NCI-H526 (cell line): ENCODE measurements around the gene SCRG1.

Experiments
- DNase-seq, 2 experiments: peaks; one replicate each; lab custom pipeline; 2025; lab: John Stamatoyannopoulos, UW

The SCRG1 gene

GRCh38 chr4:173411106-173411693, 12.3 kb upstream of the SCRG1 start:
- no peak for DNase-seq

- peak in 1 of 2 experiments; percentile 1 for DNase-seq
These were observed 11.2 kb upstream of the SCRG1 start for GRCh38 chr4:173410079-173410478.

GRCh38 chr4:173405840-173406606, 7.1 kb upstream of the SCRG1 start:
- no peak for DNase-seq

- DNase-seq, result no peak
These were observed 5.5 kb upstream of the SCRG1 start for GRCh38 chr4:173404296-173404865.

- no peak for DNase-seq
These were observed 4.1 kb upstream of the SCRG1 start for GRCh38 chr4:173403051-173403450.

GRCh38 chr4:173401063-173401462, 2.1 kb upstream of the SCRG1 start:
- DNase-seq, result no peak

GRCh38 chr4:173398220-173398619, 696 bp downstream of the SCRG1 start:
- DNase-seq, result no peak

- DNase-seq, result no peak
These were observed 1.3 kb downstream of the SCRG1 start for GRCh38 chr4:173397604-173398003.

GRCh38 chr4:173391701-173392100, 7.2 kb downstream of the SCRG1 start:
- DNase-seq, result no peak

GRCh38 chr4:173386751-173387150, 12.2 kb downstream of the SCRG1 start:
- no peak for DNase-seq

- DNase-seq, result no peak
These were observed 16.6 kb downstream of the SCRG1 start for GRCh38 chr4:173382349-173382748.

- no peak for DNase-seq
These were observed 17.3 kb downstream of the SCRG1 start for GRCh38 chr4:173381610-173382009.

GRCh38 chr4:173380987-173381386, 17.9 kb downstream of the SCRG1 start:
- no peak for DNase-seq

- DNase-seq, result no peak
These were observed 19.0 kb downstream of the SCRG1 start for GRCh38 chr4:173379929-173380328.

- no peak for DNase-seq
These were observed 24.3 kb downstream of the SCRG1 start for GRCh38 chr4:173374588-173374987.

- DNase-seq, result peak; percentile 58 to 66
These were observed 27.4 kb downstream of the SCRG1 start for GRCh38 chr4:173371292-173372192.

GRCh38 chr4:173370477-173371291, 28.2 kb downstream of the SCRG1 start, which contains the start of gene SAP30:
Gene SAP30 (plus strand): TSS chr4:173370954. CDS start chr4:173371183, 229 bp downstream.
- DNase-seq, result peak; percentile 88 to 96

- no peak for DNase-seq
These were observed 28.8 kb downstream of the SCRG1 start for GRCh38 chr4:173370130-173370476.

GRCh38 chr4:173367946-173368345, 31.0 kb downstream of the SCRG1 start:
- no peak for DNase-seq

GRCh38 chr4:173367285-173367684, 31.6 kb downstream of the SCRG1 start:
- DNase-seq, result no peak

- DNase-seq, result no peak
These were observed 33.4 kb downstream of the SCRG1 start for GRCh38 chr4:173365359-173365996.
